IMR-90 (cell line): Measurements from ENCODE around the gene CHD3. TPM values are rescaled to one million over a fixed set of nuclear protein-coding genes. Genes with fewer than 3 reads are reported as not detected.
A peak's percentile ranks its signal among the peaks of the same experiment; 100 is the strongest.

Experiments
- ATAC-seq: fragments of 200-7000 bp; cut with Tn5 transposase; 2 replicates; pipeline ENCODE4 v1.9.1; 2020; ENCODE audit warnings: low read depth, mild to moderate bottlenecking, moderate library complexity
- BruUV-seq: library from RNA; stranded (reverse); fragments of 400-500 nt; replicated peaks from 2 replicates; lab custom pipeline; 2021; lab: Mats Ljungman, UMichigan
- CTCF ChIA-PET: fragments of 300-600 bp; formaldehyde crosslinking; extraction: SDS; loops from one replicate; lab custom pipeline; 2021; ENCODE audit warnings: antibody characterized with exemption; lab: Yijun Ruan, JAX
- POLR2A ChIA-PET: fragments of 300-600 bp; sonication (Branson Sonifier 250); formaldehyde crosslinking; loops from one replicate; lab custom pipeline; 2022; ENCODE audit warnings: antibody characterized with exemption; ENCODE audit not compliant: unreplicated experiment; lab: Charles Lee
- DNase-seq: peaks from one replicate; pipeline ENCODE4 v3.0.0; 2013
- H2AFZ ChIP-seq: replicated peaks from 2 replicates; pipeline ENCODE3; 2013; ENCODE audit warnings: low read length, mild to moderate bottlenecking; ENCODE audit not compliant: poor library complexity
- H2AK5ac ChIP-seq: 2 replicates; pipeline ENCODE4 v1.6.1; 2013; ENCODE audit warnings: low read depth, low read length, inconsistent platforms
- H2AK9ac ChIP-seq: replicated peaks from 2 replicates; pipeline ENCODE3; 2013; ENCODE audit warnings: mild to moderate bottlenecking, low read depth, low read length, moderate library complexity; ENCODE audit not compliant: poor library complexity
- H2BK120ac ChIP-seq: 2 replicates; pipeline ENCODE4 v1.6.1; 2013; ENCODE audit warnings: low read depth, low read length, inconsistent platforms
- H2BK15ac ChIP-seq: 3 replicates; pipeline ENCODE4 v1.6.1; 2013; ENCODE audit warnings: low read depth, low read length, inconsistent platforms
- H2BK20ac ChIP-seq: 2 replicates; pipeline ENCODE4 v1.6.1; 2013; ENCODE audit warnings: low read depth, mild to moderate bottlenecking, inconsistent platforms, low read length, moderate library complexity
- H2BK5ac ChIP-seq: 2 replicates; pipeline ENCODE4 v1.6.1; 2013; ENCODE audit warnings: mild to moderate bottlenecking, low read depth, low read length, inconsistent platforms; ENCODE audit not compliant: poor library complexity, severe bottlenecking
- H3K14ac ChIP-seq: replicated peaks from 2 replicates; pipeline ENCODE4 v1.6.1; 2013; ENCODE audit warnings: low read depth, low read length, inconsistent platforms
- H3K18ac ChIP-seq: 2 replicates; pipeline ENCODE4 v1.6.1; 2013; ENCODE audit warnings: low read depth, low read length, control low read depth
- H3K23ac ChIP-seq: 2 replicates; pipeline ENCODE4 v1.6.1; 2013; ENCODE audit warnings: low read depth, low read length, inconsistent platforms
- H3K27ac ChIP-seq: 2 replicates; pipeline ENCODE4 v1.5.1; 2013; ENCODE audit warnings: mild to moderate bottlenecking, control low read depth, low read length; ENCODE audit not compliant: insufficient read depth
- H3K27me3 ChIP-seq: 2 replicates; pipeline ENCODE4 v1.6.1; 2013; ENCODE audit warnings: low read length; ENCODE audit not compliant: control insufficient read depth, insufficient read depth
- H3K36me3 ChIP-seq: 2 replicates; pipeline ENCODE4 v1.6.1; 2013; ENCODE audit warnings: low read length, mixed read lengths; ENCODE audit not compliant: control insufficient read depth, insufficient read depth
- H3K4ac ChIP-seq: 2 replicates; pipeline ENCODE4 v1.6.1; 2013; ENCODE audit warnings: low read depth, low read length, inconsistent platforms
- H3K4me1 ChIP-seq: 2 replicates; pipeline ENCODE4 v1.6.1; 2013; ENCODE audit warnings: low read length, mixed read lengths; ENCODE audit not compliant: control insufficient read depth, insufficient read depth
- H3K4me2 ChIP-seq: 2 replicates; pipeline ENCODE4 v1.6.1; 2013; ENCODE audit warnings: low read depth, mild to moderate bottlenecking, control low read depth, low read length, moderate library complexity
- H3K4me3 ChIP-seq: 2 replicates; pipeline ENCODE4 v1.5.1; 2013; ENCODE audit warnings: low read depth, mild to moderate bottlenecking, control low read depth, low read length, moderate library complexity; ENCODE audit not compliant: insufficient read depth
- H3K56ac ChIP-seq: 2 replicates; pipeline ENCODE4 v1.6.1; 2013; ENCODE audit warnings: low read length, inconsistent platforms; ENCODE audit not compliant: insufficient read depth; ENCODE audit errors: extremely low read depth
- H3K79me1 ChIP-seq, 2 experiments: 2 replicates each; pipeline ENCODE4 v1.6.1; 2013; ENCODE audit warnings: low read length in 2 of 2, inconsistent platforms in 1 of 2, low read depth in 1 of 2
- H3K9ac ChIP-seq: 2 replicates; pipeline ENCODE4 v1.6.1; 2013; ENCODE audit warnings: low read depth, low read length, control low read depth
- H3K9me1 ChIP-seq: 2 replicates; pipeline ENCODE4 v1.6.1; 2013; ENCODE audit warnings: low read length, inconsistent platforms; ENCODE audit not compliant: insufficient read depth
- H3K9me3 ChIP-seq: 2 replicates; pipeline ENCODE4 v1.6.1; 2013; ENCODE audit warnings: low read length; ENCODE audit not compliant: control insufficient read depth, insufficient read depth
- H4K20me1 ChIP-seq: 2 replicates; pipeline ENCODE4 v1.6.1; 2013; ENCODE audit warnings: low read length, inconsistent platforms; ENCODE audit not compliant: insufficient read depth
- H4K5ac ChIP-seq: 2 replicates; pipeline ENCODE4 v1.6.1; 2013; ENCODE audit warnings: mild to moderate bottlenecking, low read depth, low read length, control low read depth
- H4K8ac ChIP-seq, 2 experiments: 2 replicates each; pipeline ENCODE4 v1.6.1; 2013; ENCODE audit warnings: low read depth in 2 of 2, low read length in 2 of 2, control low read depth in 1 of 2, inconsistent platforms in 1 of 2
- H4K91ac ChIP-seq: 2 replicates; pipeline ENCODE4 v1.6.1; 2013; ENCODE audit warnings: low read depth, low read length, inconsistent platforms; ENCODE audit not compliant: insufficient read depth
- BHLHE40 ChIP-seq: fragments of 150-350 bp; IDR thresholded peaks from 2 replicates; pipeline ENCODE4 v1.6.1; 2016; ENCODE audit warnings: mild to moderate bottlenecking, low read depth, low read length
- CHD1 ChIP-seq: IDR thresholded peaks from 2 replicates; pipeline ENCODE4 v1.6.1; 2012; ENCODE audit warnings: low read depth, low read length, improper control_type of control experiment
- ELK1 ChIP-seq: fragments of 150-350 bp; IDR thresholded peaks from 2 replicates; pipeline ENCODE4 v1.6.1; 2016; ENCODE audit warnings: low read depth, mild to moderate bottlenecking, low read length, moderate library complexity, borderline replicate concordance
- FOS ChIP-seq: fragments of 150-350 bp; IDR thresholded peaks from 2 replicates; pipeline ENCODE4 v1.6.1; 2016; ENCODE audit warnings: low read depth, low read length
- MAFK ChIP-seq: IDR thresholded peaks from 2 replicates; pipeline ENCODE4 v1.6.1; 2012; ENCODE audit warnings: low read depth, low read length, improper control_type of control experiment
- RCOR1 ChIP-seq: IDR thresholded peaks from 2 replicates; pipeline ENCODE4 v1.6.1; 2012; ENCODE audit warnings: mild to moderate bottlenecking, low read length, improper control_type of control experiment; ENCODE audit not compliant: insufficient replicate concordance
- RFX5 ChIP-seq: IDR thresholded peaks from 2 replicates; pipeline ENCODE4 v1.8.0; 2012; ENCODE audit warnings: low read depth, mild to moderate bottlenecking, low read length, moderate library complexity
- SMC3 ChIP-seq: fragments of 150-350 bp; IDR thresholded peaks from 2 replicates; pipeline ENCODE4 v1.6.1; 2016; ENCODE audit warnings: low read depth, mild to moderate bottlenecking, antibody characterized with exemption, low read length, moderate library complexity
- WGBS, 2 experiments: methylation state at CpG; one replicate each; pipeline versions ENCODE4 v1.1.5 to v1.1.7; 2013; ENCODE audit warnings: missing lambda C conversion rate in 2 of 2; ENCODE audit not compliant: insufficient read length in 1 of 2; ENCODE audit errors: extremely low coverage in 2 of 2; 5-methylcytosine and 5-hydroxymethylcytosine counted together
- dilution Hi-C: fragments of 300-500 bp; cut with HindIII; formaldehyde crosslinking; loops from one replicate; pipeline ENCODE4 v1.14.3; 2018; ENCODE audit warnings: low sequenced_read_pairs; ENCODE audit not compliant: unreplicated experiment
- in situ Hi-C: fragments of 300-500 bp; cut with MboI; formaldehyde crosslinking; loops from 3 replicates; pipeline ENCODE4 v1.14.3; 2019; ENCODE audit warnings: low sequenced_read_pairs, inconsistent platforms, mixed read lengths
- intact Hi-C: fragments of 100-400 bp; cut with micrococcal nuclease; formaldehyde crosslinking; loops from 2 replicates; pipeline ENCODE4 v1.10.0; 2022
- polyA plus RNA-seq, 3 experiments: library from polyadenylated mRNA; depleted of rRNA; stranded (reverse); fragments of >200 nt; gene quantifications; 2 replicates each; pipeline ENCODE4 v1.2.3, GENCODE V29; 2012; ENCODE audit warnings: low replicate concordance in 1 of 3
- total RNA-seq: library from RNA; depleted of rRNA; stranded (reverse); fragments of >200 nt; gene quantifications from 2 replicates; pipeline ENCODE4 v1.2.3, GENCODE V29; 2012

The CHD3 gene
- total and polyA plus RNA-seq, 2 of the 4 experiments (the other 2 are of a cell fraction), result 65.4 to 78.1 TPM

- H3K4me1 ChIP-seq, result peaks cover 8% of the 10 kb centered on the region; the same call in 1 of the 2 replicates
- ATAC-seq (no peak), DNase-seq (no peak)
- H3K9me1 ChIP-seq, result peaks cover 5% of the 10 kb centered on the region; the same call in 1 of the 2 replicates
- H3K4ac ChIP-seq, result no peak overlapping the region
- no CpG with 5 or more reads among the region's 7 CpGs for WGBS, 2 experiments
- H3K9me3 ChIP-seq, result no peaks in the 10 kb centered on the region
- H3K23ac ChIP-seq, result no peak overlapping the region
- no peak overlapping the region for H4K91ac ChIP-seq
- no peak overlapping the region for H3K4me3 ChIP-seq
- no peaks in the 10 kb centered on the region for H3K27me3 ChIP-seq
- no peak overlapping the region for H2BK120ac ChIP-seq
- H3K14ac ChIP-seq, result no peak overlapping the region
- POLR2A ChIA-PET, result no interaction called here
- H3K4me2 ChIP-seq, result no peak overlapping the region
- peaks cover 10 to 31% of the 10 kb centered on the region in 2 experiments for H3K79me1 ChIP-seq
- H4K8ac ChIP-seq, result no peak overlapping the region
- no peak overlapping the region for H2AFZ ChIP-seq
- H2BK15ac ChIP-seq, result no peak overlapping the region
- peaks cover 19% of the 10 kb centered on the region for H3K36me3 ChIP-seq
- no peak overlapping the region for H3K9ac ChIP-seq
- H2AK9ac ChIP-seq, result no peak overlapping the region
- H2AK5ac ChIP-seq, result no peak overlapping the region
- H3K18ac ChIP-seq, result no peak overlapping the region
- H2BK20ac ChIP-seq, result no peak overlapping the region
- CTCF ChIA-PET, result interaction anchor here (0.6 to 0.7 kb wide), 2 partner anchors 27 to 35 kb away, joined by 3 read pairs; no protein-coding TSS in a partner anchor
- no peak overlapping the region for H4K5ac ChIP-seq
- H2BK5ac ChIP-seq, result no peak overlapping the region
- in situ Hi-C loops (no loop called here), intact Hi-C loops (no loop called here), dilution Hi-C loops (no loop called here)
- no peak for TF ChIP-seq SMC3
- no peak for TF ChIP-seq CHD1
- TF ChIP-seq ELK1, result no peak
- no peak for TF ChIP-seq FOS
- TF ChIP-seq RFX5, result no peak
- no peak for TF ChIP-seq BHLHE40
- TF ChIP-seq MAFK, result peak; percentile 35; the same call in 1 of the 2 replicates
- no peak for TF ChIP-seq RCOR1
- H3K27ac ChIP-seq, result no peak overlapping the region
- no peaks in the 10 kb centered on the region for H4K20me1 ChIP-seq
- no TSS peak for BruUV-seq
- no peak overlapping the region for H3K56ac ChIP-seq
Measured at GRCh38 chr17:7878234-7878633, 10.4 kb upstream of the CHD3 start.
